GM18861 (cell line): ENCODE data around the gene BLCAP.
"Not testable (repeated sequence)": the region's sequence is repeated elsewhere in the genome, so short reads cannot be mapped to it uniquely, and the experiment has no call there.

Experiments used
- ATAC-seq: cut with Tn5 transposase; IDR thresholded peaks from one replicate; pipeline ENCODE4 v1.9.1; 2021; ENCODE audit not compliant: unreplicated experiment

Gene BLCAP

GRCh38 chr20:37490663-37491350, 36.9 kb downstream of the BLCAP start:
- ATAC-seq, result no peak

- ATAC-seq, result not testable (repeated sequence)
Observed at GRCh38 chr20:37486209-37486608, 41.5 kb downstream of the BLCAP start.

- no peak for ATAC-seq
Observed at GRCh38 chr20:37484331-37484730, 43.3 kb downstream of the BLCAP start.

- ATAC-seq, result no peak
Observed at GRCh38 chr20:37481610-37482009, 46.1 kb downstream of the BLCAP start.

GRCh38 chr20:37480919-37481318, 46.8 kb downstream of the BLCAP start:
- no peak for ATAC-seq

GRCh38 chr20:37479925-37480691, 47.6 kb downstream of the BLCAP start:
- ATAC-seq, result no peak

GRCh38 chr20:37479266-37479665, 48.4 kb downstream of the BLCAP start:
- no peak for ATAC-seq

- ATAC-seq, result no peak
Observed at GRCh38 chr20:37477041-37477440, 50.6 kb downstream of the BLCAP start.

GRCh38 chr20:37475252-37475651, 52.4 kb downstream of the BLCAP start:
- no peak for ATAC-seq

GRCh38 chr20:37474386-37474785, 53.3 kb downstream of the BLCAP start:
- ATAC-seq, result no peak

- no peak for ATAC-seq
Observed at GRCh38 chr20:37473249-37474000, 54.3 kb downstream of the BLCAP start.

GRCh38 chr20:37472435-37472834, 55.2 kb downstream of the BLCAP start:
- ATAC-seq, result not testable (repeated sequence)

- ATAC-seq, result no peak
Observed at GRCh38 chr20:37471741-37472235, 55.9 kb downstream of the BLCAP start.

- not testable (repeated sequence) for ATAC-seq
Observed at GRCh38 chr20:37470190-37470589, 57.5 kb downstream of the BLCAP start.

GRCh38 chr20:37469531-37469930, 58.1 kb downstream of the BLCAP start:
- no peak for ATAC-seq

GRCh38 chr20:37468886-37469285, 58.8 kb downstream of the BLCAP start:
- no peak for ATAC-seq
